ENCODE results near the gene TPCN2. TPM values are rescaled to one million over a fixed set of nuclear protein-coding genes. Genes with fewer than 3 reads are reported as not detected.
A peak's percentile ranks its signal among the peaks of the same experiment; 100 is the strongest.

Gene TPCN2
- total RNA-seq, 1 donor from 2014 or later = 6.3 TPM

DNA sequence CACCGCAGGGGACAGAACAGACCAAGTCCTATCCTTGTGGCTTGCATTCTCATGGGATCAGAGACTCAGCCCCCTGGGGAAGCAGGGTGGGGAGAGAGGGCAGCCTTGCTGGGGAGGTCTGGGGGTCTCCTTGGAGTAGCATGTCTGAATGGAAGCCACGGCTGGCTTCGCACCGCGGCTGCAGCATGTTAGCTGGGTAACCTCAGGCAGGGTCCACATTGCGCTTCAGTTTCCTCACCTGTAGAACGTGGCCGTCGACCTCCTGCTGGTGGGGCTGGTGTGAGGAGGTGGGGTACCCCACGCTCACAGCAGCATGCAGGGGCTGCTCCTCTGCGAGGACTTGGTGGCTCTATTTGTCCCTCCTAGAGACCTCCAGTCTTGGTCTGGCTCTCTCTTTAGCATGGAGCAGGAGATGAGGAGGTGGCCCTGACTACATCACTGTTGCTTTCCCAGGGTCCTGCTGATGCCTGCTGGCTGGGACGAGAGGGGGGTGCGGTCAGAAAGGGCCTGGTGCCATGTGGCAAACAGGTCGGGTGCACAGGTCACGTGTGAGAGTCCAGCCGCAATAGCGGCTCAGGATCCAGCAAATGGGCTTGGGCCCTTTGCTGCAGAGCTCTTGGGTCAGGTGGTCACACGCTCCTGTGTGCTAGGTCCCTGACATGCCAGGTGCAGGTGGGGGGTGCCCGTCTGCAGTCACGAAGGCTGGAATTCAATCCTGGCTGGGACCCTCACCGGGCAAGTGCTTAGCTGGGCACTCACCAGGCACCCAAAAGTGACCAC lies 71.6 kb downstream of the TPCN2 start:
- no peak for DNase-seq (ENCODE audit: low read depth)
- H3K4me3 ChIP-seq (ENCODE audit: low read depth, low read length) = no peak overlapping the region
- TF ChIP-seq, protein P1, sequence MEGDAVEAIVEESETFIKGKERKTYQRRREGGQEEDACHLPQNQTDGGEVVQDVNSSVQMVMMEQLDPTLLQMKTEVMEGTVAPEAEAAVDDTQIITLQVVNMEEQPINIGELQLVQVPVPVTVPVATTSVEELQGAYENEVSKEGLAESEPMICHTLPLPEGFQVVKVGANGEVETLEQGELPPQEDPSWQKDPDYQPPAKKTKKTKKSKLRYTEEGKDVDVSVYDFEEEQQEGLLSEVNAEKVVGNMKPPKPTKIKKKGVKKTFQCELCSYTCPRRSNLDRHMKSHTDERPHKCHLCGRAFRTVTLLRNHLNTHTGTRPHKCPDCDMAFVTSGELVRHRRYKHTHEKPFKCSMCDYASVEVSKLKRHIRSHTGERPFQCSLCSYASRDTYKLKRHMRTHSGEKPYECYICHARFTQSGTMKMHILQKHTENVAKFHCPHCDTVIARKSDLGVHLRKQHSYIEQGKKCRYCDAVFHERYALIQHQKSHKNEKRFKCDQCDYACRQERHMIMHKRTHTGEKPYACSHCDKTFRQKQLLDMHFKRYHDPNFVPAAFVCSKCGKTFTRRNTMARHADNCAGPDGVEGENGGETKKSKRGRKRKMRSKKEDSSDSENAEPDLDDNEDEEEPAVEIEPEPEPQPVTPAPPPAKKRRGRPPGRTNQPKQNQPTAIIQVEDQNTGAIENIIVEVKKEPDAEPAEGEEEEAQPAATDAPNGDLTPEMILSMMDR (conservative IDR thresholded peaks at IDR 0.05; ENCODE audit: low read depth, low read length) = no peak

DNA sequence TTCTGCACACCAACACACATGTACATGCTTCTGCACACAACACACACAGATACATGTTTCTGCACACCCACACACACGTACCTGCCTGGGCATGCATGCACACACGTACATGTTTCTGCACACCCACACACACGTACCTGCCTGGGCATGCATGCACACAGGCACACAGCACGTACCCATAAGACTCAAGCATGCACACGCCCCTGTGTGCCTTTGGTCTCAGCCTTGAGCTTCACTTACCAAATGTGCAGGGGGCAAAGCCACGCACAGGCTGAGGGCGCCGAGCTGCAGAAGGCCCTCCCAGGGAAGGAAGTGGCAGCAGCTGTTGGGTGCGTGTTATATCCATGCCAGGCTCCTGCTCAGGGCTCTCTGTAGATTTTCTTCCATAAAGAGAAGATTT lies 72.3 kb downstream of the TPCN2 start:
- DNase-seq (ENCODE audit: low read depth) = no peak
- H3K4me3 ChIP-seq (ENCODE audit: low read depth, low read length) = no peak overlapping the region
- TF ChIP-seq, protein P1 (conservative IDR thresholded peaks at IDR 0.05; ENCODE audit: low read depth, low read length) = no peak

DNA sequence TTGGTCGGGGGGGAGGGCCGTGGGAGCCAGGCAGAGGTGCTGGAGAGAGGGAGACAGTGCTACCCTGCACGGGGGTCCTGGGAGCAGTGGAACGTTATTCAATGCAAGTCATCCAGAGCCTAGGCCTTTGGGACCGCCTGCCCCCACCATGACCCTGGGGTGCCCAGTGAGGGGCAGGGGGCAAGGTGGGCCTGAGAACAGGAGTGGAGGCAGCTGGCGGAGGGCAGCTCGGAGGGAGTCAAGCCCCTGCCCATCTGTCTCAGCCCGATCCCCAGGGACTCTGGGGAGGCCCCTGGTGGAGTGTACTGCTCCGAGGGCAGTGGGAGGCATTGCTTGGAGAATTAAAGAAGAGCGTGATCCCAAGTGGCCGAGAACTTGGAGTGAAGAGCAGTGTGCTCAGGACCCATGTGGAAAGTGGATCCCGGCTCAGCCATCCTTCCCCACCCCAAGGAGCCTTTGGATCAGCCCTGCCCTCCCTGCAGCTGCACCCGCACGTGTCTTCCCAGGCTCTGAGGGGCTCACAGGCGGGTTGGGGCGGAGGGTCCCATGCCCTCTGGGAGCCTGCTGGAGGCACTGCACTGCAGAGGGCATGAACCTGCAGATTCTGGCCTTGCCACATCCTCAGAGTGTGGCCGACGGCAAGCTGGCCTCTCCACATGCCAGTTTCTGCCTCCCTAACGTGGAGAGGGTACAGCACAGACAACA lies 73.0 kb downstream of the TPCN2 start:
- TF ChIP-seq, protein P1 (conservative IDR thresholded peaks at IDR 0.05; ENCODE audit: low read depth, low read length) = no peak
- DNase-seq (ENCODE audit: low read depth) = no peak
- no peak overlapping the region for H3K4me3 ChIP-seq (ENCODE audit: low read depth, low read length)

DNA sequence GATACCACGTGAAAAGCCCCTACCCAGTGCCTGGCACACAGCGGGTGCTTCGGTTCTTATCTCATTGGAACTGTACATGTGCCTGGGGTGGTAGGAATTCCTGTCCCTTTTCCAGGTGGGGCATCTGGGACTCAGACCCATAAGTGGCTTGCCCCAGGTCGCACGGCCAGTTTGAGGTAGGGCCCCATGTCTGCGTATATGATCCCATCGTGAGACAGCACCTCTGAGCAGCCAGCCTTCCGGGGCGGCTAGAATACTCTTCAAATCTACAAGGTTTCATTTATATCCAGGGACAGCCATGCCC lies 73.5 kb downstream of the TPCN2 start:
- TF ChIP-seq, protein P1 (conservative IDR thresholded peaks at IDR 0.05; ENCODE audit: low read depth, low read length) = no peak
- no peak overlapping the region for H3K4me3 ChIP-seq (ENCODE audit: low read depth, low read length)
- DNase-seq (ENCODE audit: low read depth) = no peak

DNA sequence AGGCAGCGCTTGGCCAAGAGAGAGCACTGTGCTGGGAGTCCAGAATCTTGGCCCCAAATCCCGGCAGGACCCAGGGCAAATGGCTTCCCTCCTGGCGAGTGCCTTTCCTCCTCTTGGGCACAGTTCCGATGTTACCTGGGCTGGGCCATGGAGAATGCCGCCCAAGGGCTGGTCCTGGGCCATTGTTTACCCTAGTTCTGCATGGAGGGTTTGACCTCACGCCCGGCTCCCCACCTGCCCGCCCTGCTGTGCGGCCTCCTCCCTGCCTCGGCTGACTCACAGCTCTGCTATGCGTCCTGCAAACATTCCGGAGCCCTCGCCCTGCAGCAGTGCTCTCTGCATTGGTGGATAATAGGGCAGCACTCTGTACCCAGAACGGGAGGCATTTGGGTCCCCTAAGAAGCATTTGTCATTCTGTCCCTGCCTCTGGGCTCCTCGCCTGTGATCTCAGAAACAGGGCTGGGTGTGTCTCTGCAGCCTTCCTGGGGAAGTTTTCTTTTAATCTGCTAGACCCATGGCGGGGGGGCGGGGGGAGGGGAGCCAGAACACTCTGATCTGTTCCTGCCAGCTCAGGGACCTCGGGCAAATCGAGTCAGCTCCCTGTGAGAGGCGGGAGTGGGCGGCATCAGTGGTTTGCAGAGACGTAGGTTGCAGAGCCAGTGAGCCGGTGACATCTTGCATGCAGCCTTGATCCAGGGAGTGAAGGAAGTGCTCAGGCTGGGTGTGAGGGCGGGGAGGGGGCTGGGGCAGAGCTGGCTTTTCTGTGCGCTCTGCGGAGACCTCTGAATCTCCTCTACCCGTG lies 74.1 kb downstream of the TPCN2 start:
- peak; percentile 67 for DNase-seq (ENCODE audit: low read depth)
- TF ChIP-seq, protein P1 (conservative IDR thresholded peaks at IDR 0.05; ENCODE audit: low read depth, low read length) = no peak
- peak overlapping the region; percentile 16 for H3K4me3 ChIP-seq (ENCODE audit: low read depth, low read length)

DNA sequence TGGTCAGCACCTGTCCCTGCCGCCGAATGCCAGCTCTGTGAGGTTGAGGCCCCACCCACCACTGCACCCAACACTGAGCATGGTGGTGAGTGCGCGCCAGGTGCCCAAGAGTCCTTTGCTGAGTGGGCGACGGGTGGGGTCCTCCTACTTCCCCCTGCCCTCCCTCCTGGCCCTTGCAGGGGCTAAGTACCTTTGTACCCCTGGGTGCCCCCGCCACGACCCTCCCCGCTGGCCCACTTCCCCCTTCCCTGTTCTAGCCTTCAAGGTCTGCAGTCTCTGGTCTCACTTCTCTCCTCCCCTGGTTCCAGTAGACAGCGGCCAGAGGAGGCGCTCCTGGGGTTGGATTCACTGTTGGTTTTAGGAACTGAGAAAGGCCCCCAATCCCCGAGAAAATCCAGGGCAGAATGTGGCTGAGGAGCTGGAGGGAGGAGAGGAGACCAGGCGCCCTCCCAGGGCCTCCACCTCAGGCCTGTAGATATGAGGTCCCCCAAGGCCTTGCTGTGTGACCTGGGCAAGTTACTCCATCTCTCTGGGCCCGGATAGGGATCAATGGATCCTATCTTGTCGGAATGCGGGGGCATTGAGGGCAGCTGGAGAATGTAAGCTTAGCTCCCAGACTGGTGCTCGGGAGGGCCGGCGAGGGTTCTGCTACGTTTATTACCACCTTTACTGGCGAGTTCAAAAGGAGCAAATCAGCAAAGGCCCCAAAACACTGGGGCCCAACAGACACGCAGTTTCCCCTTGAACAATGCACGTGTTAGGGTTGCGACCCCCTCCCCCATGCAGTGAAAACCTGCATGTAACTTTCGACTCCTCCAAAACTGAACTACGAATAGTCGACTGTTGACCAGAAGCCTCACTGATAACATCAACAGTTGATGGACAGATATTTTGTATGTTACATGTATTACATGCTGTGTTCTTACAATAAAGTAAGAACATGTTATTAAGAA lies 75.1 kb downstream of the TPCN2 start:
- DNase-seq (ENCODE audit: low read depth) = no peak
- H3K4me3 ChIP-seq (ENCODE audit: low read depth, low read length) = peak overlapping the region; percentile 16
- TF ChIP-seq, protein P1 (conservative IDR thresholded peaks at IDR 0.05; ENCODE audit: low read depth, low read length) = peak; percentile 15

All from epithelial cell of proximal tubule (primary cell).